Amniotic epithelial cell (primary cell): ENCODE results near the gene RNF17.
A peak's percentile ranks its signal among the peaks of the same experiment; 100 is the strongest.
"Not testable (repeated sequence)": the region's sequence is repeated elsewhere in the genome, so short reads cannot be mapped to it uniquely, and the experiment has no call there.

Source experiments
- DNase-seq: peaks from one replicate; pipeline ENCODE4 v3.0.0-alpha.2; 2010; ENCODE audit warnings: low read depth

The RNF17 gene

GRCh38 chr13:24763596-24764275, at the start of gene RNF17:
TSS of gene RNF17 (plus strand) at chr13:24764169. CDS start at chr13:24764204, 35 bp downstream.
- no peak for DNase-seq

GRCh38 chr13:24716011-24716410, 48.0 kb upstream of the RNF17 start:
- DNase-seq = no peak

GRCh38 chr13:24716446-24716845, 47.5 kb upstream of the RNF17 start:
- DNase-seq = no peak

GRCh38 chr13:24717217-24717616, 46.8 kb upstream of the RNF17 start:
- DNase-seq = no peak

GRCh38 chr13:24718192-24718965, 45.6 kb upstream of the RNF17 start:
- no peak for DNase-seq

GRCh38 chr13:24719139-24719538, 44.8 kb upstream of the RNF17 start:
- DNase-seq = no peak

GRCh38 chr13:24723206-24723605, 40.8 kb upstream of the RNF17 start:
- DNase-seq = no peak

GRCh38 chr13:24724714-24725113, 39.3 kb upstream of the RNF17 start:
- DNase-seq = no peak

- DNase-seq = no peak
Measured at GRCh38 chr13:24725379-24725778, 38.6 kb upstream of the RNF17 start.

- peak; percentile 83 for DNase-seq
Measured at GRCh38 chr13:24727731-24728601, 36.0 kb upstream of the RNF17 start.

GRCh38 chr13:24730873-24731567, 32.9 kb upstream of the RNF17 start:
- not testable (repeated sequence) for DNase-seq

GRCh38 chr13:24734950-24735349, 29.0 kb upstream of the RNF17 start:
- DNase-seq = no peak

GRCh38 chr13:24737042-24737441, 26.9 kb upstream of the RNF17 start:
- no peak for DNase-seq

GRCh38 chr13:24738366-24738847, 25.6 kb upstream of the RNF17 start:
- no peak for DNase-seq

- no peak for DNase-seq
Measured at GRCh38 chr13:24740014-24740890, 23.7 kb upstream of the RNF17 start.

- DNase-seq = peak; percentile 5
Measured at GRCh38 chr13:24741016-24741662, 22.8 kb upstream of the RNF17 start.

- no peak for DNase-seq
Measured at GRCh38 chr13:24741791-24742190, 22.2 kb upstream of the RNF17 start.

- DNase-seq = peak; percentile 21
Measured at GRCh38 chr13:24742294-24742693, 21.7 kb upstream of the RNF17 start.

GRCh38 chr13:24742977-24743376, 21.0 kb upstream of the RNF17 start:
- no peak for DNase-seq

GRCh38 chr13:24744247-24744646, 19.7 kb upstream of the RNF17 start:
- no peak for DNase-seq
